LNCAP (cell line): ENCODE results near the gene DYNC2I2.

ENCODE experiments used
- TF ChIP-seq, protein P1 (sequence below): fragments of 450-650 bp; IDR thresholded peaks from 2 replicates; pipeline ENCODE4 v1.5.1; 2017; ENCODE audit warnings: mild to moderate bottlenecking

Gene DYNC2I2

DNA sequence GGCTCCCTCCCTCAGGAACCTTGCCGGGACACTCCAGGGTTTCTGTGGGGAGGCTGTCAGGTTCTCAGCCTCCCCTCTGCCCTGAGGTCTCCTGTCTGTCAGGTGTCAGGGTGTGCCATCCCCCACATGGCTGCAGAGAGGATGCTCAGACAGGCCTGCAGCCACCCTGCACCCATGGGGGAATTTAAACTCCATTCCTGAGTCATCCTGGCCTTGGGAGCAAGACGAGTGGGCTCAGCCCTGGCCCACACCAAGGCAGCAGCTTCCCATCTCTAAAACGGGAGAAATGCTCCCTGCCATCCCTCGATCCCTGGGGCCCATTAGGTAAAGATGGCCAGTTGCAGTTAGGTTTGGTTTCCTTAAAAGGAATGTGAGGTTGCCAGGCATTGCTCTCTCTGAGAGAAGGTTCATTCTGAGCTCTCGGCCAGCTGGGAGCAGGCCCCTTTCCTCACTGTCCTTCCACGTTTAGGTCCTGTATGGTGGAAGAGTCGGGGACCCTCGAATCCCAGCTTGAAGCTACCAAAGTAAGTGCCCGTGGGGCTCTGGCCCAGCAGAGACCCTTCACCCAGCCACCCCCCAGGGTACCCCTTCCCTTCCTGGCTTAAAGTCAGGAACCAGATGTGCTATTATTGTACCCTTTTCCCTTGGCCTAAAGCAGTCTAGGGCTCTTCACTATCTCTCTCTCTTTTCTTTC lies 26.6 kb downstream of the DYNC2I2 start:
- TF ChIP-seq, protein P1, sequence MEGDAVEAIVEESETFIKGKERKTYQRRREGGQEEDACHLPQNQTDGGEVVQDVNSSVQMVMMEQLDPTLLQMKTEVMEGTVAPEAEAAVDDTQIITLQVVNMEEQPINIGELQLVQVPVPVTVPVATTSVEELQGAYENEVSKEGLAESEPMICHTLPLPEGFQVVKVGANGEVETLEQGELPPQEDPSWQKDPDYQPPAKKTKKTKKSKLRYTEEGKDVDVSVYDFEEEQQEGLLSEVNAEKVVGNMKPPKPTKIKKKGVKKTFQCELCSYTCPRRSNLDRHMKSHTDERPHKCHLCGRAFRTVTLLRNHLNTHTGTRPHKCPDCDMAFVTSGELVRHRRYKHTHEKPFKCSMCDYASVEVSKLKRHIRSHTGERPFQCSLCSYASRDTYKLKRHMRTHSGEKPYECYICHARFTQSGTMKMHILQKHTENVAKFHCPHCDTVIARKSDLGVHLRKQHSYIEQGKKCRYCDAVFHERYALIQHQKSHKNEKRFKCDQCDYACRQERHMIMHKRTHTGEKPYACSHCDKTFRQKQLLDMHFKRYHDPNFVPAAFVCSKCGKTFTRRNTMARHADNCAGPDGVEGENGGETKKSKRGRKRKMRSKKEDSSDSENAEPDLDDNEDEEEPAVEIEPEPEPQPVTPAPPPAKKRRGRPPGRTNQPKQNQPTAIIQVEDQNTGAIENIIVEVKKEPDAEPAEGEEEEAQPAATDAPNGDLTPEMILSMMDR, result no peak

DNA sequence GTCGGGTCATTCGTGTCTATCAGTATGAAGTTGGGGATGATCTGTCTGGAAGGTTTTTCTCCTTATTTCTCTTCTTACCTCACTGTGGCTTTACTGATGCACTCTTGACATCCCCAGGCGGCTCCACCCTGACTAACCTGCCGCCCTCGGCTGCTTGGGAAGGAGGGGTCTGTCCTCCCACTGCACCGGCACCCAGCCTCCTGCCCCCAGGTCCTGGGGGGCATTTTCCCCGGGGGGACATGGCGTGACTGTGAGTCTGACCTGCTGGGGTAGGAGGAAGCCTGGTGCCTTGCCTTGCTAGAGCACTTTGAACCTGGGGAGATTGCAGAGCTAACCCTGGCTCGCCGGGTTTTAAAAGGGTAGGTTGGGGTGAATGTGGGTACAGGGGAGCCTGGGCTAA lies 27.5 kb downstream of the DYNC2I2 start:
- TF ChIP-seq, protein P1, result no peak

DNA sequence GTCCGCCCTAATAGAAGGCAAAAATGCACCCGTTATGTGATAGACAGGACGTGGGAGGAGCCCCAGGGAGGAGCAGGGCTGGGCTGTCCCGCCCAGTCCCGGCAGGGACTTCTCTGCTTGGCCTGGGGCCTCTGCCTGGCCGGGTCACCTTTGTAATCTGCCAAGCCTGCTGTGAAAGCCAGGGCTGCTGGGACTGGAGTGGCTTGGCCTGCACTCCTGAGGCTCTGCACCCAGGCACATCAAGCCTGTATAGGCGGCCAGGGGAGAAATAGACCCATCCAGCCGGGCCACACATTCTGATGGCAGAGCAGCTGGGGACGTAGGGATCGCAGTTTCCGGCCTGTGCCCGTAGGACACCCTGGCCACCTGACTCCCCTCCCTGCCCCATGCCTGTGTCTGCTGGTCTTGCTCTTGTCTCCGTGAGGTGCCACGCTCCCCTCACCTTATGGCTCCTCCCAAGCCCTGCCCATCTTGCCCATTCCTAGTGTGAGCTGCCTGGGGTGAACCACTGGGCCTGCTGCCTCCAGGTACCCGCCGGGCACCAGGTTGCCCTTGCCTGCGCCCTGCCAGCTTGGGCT lies 28.1 kb downstream of the DYNC2I2 start:
- TF ChIP-seq, protein P1, result no peak

DNA sequence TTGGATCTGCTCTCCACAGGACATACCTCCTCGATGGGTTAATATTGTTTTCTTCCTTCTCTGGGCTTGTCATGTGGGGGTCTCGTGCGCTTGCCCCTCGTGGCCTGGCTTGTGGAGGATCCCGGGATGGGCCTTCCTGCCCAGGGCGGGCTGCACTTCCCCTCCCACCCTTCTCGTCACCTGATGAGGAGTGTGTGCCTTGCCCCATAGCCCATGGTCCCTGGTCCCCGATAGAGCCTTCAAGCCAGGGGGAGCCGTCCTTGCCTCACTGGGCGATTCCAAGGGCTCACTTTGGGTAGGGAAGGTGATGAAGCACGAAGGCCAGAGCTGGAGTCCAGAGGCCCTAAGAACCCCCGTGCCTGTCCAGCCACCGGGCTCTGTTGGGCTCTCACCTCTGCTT lies 28.7 kb downstream of the DYNC2I2 start:
- TF ChIP-seq, protein P1, result no peak

DNA sequence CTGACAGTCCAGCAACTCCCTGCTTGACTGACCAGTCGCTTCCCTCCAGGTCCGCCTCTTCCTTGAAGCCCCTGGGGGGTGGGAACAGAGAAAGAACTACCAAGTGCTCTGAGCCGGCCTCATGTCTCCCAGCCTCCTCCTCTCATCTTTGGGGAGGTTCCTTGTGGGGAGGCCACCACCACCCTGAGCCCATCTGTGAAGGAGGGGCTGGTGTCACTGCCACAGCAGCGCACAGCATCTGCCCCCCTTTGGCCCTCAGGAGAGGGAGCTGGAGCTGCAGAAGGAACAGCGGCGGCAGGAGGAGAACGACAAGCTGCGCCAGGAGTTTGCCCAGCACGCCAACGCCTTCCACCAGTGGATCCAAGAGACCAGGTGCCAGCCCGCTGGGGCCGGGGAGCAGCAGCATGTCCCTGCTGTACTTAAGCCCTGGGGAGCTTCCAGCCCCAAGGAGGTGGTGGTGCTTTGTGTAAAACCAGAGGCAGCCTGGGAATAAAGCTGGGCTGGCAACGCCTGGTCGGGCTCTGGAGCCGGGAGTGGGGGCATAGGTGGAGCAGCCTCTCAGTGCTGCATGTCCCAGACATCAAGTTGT lies 29.4 kb downstream of the DYNC2I2 start:
- TF ChIP-seq, protein P1, result no peak

DNA sequence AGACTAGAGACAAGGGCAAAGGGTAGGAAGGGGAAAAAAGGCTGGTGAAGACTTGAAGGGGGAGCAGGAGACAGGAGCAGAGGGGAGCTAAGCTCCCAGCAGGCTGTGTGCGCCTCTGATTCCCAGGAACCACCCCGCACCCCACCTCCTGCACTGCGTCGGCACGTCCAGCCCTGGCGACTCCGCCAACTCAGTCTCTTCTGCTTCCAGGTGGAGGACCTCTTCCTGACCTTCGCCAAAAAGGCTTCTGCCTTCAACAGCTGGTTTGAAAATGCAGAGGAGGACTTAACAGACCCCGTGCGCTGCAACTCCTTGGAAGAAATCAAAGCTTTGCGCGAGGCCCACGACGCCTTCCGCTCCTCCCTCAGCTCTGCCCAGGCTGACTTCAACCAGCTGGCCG lies 30.5 kb downstream of the DYNC2I2 start:
- TF ChIP-seq, protein P1, result no peak

DNA sequence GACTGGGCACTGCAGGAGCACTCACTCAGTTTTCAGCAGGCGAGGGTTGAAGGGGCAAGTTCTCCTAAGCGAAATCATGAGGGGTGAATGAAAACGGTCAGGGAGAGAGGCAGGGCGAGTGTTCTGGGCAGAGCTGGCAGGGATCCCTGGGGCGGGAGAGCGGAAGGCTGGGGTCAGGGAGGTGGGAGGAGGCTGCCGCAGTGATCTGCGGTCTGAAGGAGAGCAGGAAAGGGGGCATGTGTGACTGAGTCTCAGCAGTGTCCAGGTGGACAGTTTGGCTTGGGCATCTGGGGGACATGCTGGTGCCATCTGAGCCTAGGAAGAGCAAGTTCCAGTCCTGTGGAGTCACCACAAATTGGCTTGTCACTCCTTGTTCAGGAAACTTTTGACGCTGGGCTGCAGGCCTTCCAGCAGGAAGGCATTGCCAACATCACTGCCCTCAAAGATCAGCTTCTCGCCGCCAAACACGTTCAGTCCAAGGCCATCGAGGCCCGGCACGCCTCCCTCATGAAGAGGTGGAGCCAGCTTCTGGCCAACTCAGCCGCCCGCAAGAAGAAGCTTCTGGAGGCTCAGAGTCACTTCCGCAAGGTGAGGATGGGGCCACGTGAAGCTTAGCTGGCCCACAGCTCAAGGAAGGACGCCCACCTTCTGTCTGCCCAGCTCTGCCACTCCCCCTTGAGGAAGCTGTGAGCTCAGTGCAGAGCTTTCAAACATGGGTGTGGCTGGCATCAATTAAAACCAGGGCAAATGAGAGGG lies 31.1 kb downstream of the DYNC2I2 start:
- TF ChIP-seq, protein P1, result no peak
